ENCODE measurements around the gene RSPO3.

Gene RSPO3

GRCh38 chr6:127164036-127164435 lies 45.6 kb downstream of the RSPO3 start:
- no peak for DNase-seq

DNA sequence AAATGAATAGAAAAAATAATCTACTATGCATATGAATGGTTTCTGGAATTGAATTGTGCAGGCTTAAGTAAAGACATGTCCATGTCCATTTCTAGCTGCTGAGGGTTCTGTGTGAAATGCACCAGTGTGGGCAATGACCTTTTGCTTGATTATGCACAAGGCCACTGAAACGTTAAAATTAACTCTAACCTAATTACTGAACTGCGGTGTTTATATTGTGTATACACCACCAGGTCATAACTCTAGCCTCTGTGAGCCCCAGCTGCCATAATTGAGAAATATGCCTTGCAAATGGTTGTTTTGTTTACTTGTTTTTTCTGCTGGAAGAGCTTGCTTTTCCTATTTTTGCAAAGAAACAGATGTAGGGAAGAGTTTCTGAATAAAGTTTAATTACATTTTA lies 46.1 kb downstream of the RSPO3 start:
- DNase-seq = no peak

GRCh38 chr6:127173156-127173940 lies 54.9 kb downstream of the RSPO3 start:
- DNase-seq = peak; percentile 61

GRCh38 chr6:127176146-127176545 lies 57.7 kb downstream of the RSPO3 start:
- peak; percentile 50 for DNase-seq

DNA sequence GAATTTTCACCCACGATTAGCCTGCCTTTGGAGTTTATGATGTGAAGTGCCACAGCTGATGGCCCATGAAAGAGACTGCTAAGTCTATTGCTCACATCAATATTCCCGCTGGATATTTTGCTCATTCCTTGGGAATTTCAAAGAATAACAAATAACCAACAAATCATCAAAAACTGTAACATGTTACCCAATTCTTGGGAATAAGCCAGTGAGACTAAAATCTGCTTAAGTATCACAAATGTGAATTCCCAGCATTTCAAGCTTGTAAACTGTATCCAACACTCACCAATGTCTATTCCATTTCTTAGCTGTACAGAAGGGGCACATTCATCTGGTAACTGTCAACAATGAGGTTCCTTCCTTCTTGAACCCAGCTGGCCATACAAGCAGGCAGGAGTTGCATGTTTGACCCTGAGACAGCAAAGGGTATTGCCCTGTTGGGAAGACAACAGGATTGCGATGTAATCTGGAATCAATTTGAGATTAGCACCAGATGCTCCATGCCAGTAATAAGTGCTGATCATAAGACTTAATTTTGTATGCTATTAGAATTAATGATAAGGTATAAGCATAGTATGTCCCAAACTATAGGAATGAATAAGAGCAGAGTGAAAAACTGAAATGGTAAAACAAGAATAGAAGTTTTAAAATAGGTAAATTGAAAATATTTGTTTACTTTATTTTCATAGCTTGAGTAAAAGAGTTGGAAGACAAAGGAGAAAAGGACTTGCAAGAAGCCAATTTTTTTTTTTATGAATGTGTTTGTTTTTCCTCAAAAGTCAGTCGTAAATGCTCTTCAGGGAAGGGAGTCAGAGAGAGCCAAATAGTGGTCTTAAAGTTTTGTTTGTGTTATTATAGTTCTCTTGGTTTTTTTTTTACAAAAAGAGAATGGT lies 58.8 kb downstream of the RSPO3 start:
- DNase-seq = no peak

GRCh38 chr6:127177923-127178231 lies 59.4 kb downstream of the RSPO3 start:
- DNase-seq = no peak

DNA sequence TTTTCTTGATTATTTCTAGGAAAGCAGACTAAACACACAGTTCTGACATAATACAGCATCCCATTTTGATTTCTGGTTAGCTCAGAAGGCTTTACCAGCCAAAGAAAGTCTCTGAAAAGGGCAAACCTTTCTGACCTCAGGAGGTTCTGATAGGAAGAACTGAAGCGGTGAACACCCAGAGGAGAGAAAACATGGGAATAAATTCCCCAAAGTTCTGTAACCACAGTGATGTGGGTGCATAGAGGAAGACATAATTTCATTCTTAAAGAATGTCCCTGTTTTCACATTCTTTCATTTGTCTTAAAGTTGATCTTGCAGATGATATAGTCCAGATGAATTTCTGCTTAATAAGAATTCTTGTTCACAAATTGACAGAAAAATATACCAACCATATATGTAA lies 60.3 kb downstream of the RSPO3 start:
- no peak for DNase-seq

DNA sequence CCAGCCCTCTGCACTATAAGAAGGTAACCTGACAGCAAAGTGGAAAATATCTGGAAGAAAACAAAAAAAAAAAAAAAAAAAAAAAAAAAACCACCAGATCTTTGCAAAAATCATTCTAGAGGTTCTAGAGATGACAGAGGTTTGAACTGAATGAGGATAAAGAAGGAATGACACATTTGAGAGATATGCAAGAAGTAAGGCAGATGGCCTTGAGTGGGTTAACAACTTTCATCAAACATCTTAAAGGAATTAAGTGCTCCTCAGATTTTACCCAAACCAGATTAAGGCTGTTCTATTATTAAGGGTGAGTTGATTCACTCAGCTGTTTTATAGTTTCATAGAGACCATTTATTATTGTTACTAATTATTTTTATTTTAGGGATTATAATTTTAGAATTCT lies 62.0 kb downstream of the RSPO3 start:
- no peak for DNase-seq

DNA sequence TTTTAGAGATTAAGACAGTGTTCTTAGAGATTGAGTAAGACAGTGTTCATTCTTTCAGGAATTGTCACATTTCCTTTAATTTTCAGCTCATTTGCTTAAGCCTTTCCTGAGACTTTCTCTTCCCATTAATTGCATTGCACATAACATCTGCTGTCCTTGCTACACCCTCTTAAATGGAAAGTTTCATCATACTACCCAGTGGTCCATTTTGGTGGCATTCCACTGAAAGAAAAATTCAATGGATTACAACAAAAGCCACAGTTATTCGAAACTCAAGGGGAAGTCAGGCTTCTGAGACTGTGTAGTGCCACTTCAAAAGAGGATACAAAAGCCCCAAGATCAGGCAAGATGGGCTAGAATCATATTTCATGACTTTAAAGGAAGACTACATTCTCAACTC lies 64.0 kb downstream of the RSPO3 start:
- no peak for DNase-seq

GRCh38 chr6:127185437-127185995 lies 67.0 kb downstream of the RSPO3 start:
- DNase-seq = no peak

GRCh38 chr6:127186889-127187288 lies 68.4 kb downstream of the RSPO3 start:
- peak; percentile 69 for DNase-seq

GRCh38 chr6:127188744-127189143 lies 70.3 kb downstream of the RSPO3 start:
- DNase-seq = no peak

- peak; percentile 67 for DNase-seq
Measured at GRCh38 chr6:127190552-127190951, 72.1 kb downstream of the RSPO3 start.

- no peak for DNase-seq
Measured at GRCh38 chr6:127191716-127192115, 73.2 kb downstream of the RSPO3 start.

GRCh38 chr6:127192911-127193541 lies 74.6 kb downstream of the RSPO3 start:
- no peak for DNase-seq

GRCh38 chr6:127195833-127196232 lies 77.4 kb downstream of the RSPO3 start:
- peak; percentile 11 for DNase-seq

DNA sequence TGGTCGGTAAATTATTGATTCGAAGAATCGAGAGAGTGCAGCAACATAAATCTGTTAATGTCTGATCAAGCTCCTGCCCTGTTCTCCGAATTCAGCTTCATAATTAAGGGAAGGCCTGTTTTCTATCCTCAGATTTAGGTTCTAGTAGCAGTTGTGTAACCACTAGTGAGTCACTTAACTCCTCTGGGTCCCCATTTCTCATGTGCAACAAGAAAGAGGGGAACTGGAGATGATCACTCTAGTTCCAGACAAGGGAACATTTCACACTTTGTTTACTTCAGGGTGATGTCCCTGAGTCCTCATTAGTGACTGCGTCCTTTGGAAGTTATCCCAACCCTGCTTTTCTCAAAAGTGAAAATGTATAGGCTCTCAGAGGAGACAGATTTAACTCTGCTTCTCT lies 80.1 kb downstream of the RSPO3 start:
- no peak for DNase-seq

DNA sequence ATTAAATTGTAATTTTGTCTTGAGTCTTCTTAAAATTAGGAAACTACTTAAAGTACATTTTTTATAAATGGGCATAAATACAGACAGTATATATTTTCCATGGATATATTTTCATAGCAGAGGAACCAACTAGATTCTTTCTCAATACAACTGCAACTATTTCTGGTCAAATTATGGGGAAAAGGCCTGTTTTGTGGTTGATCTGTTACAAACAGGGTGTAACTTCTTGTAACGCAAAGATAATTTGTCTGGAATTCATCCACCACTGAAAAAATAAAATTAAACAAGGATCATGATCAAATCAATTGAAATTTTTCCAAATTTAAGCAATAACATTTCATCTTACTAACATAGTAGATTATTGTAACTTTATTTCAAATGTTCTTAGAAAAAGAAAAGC lies 81.0 kb downstream of the RSPO3 start:
- no peak for DNase-seq

GRCh38 chr6:127200114-127200513 lies 81.6 kb downstream of the RSPO3 start:
- no peak for DNase-seq

- DNase-seq = no peak
Measured at GRCh38 chr6:127201321-127201720, 82.8 kb downstream of the RSPO3 start.

- DNase-seq = no peak
Measured at GRCh38 chr6:127202676-127203075, 84.2 kb downstream of the RSPO3 start.

- DNase-seq = no peak
Measured at GRCh38 chr6:127204281-127204680, 85.8 kb downstream of the RSPO3 start.

GRCh38 chr6:127205036-127205435 lies 86.6 kb downstream of the RSPO3 start:
- no peak for DNase-seq

All from NCI-H69 (cell line).